ENCODE measurements around the gene URGCP.
"Not testable (repeated sequence)": the region's sequence is repeated elsewhere in the genome, so short reads cannot be mapped to it uniquely, and the experiment has no call there.

The URGCP gene

GRCh38 chr7:43902542-43903054 lies 3.8 kb downstream of the URGCP start:
- Histone ChIP-seq H3K36me3 (ENCODE audit: insufficient read depth, low read length) (no peaks in the 10 kb centered on the region), H3K9me3 (ENCODE audit: low read length) (no peaks in the 10 kb centered on the region), H2AFZ (ENCODE audit: low read depth, low read length) (no peak overlapping the region), H3K27me3 (ENCODE audit: insufficient read depth, low read length) (no peaks in the 10 kb centered on the region), H3K4me1 (ENCODE audit: insufficient read depth, low read length) (peaks cover 10% of the 10 kb centered on the region), H3K4me3 (ENCODE audit: low read length) (no peak overlapping the region)

- not testable (repeated sequence) for H3K4me1 ChIP-seq (ENCODE audit: insufficient read depth, low read length); H3K4me3 ChIP-seq (ENCODE audit: low read length); H2AFZ ChIP-seq (ENCODE audit: low read depth, low read length); H3K36me3 ChIP-seq (ENCODE audit: insufficient read depth, low read length); H3K9me3 ChIP-seq (ENCODE audit: low read length); H3K27me3 ChIP-seq (ENCODE audit: insufficient read depth, low read length)
Observed at GRCh38 chr7:43898571-43898970, 7.8 kb downstream of the URGCP start.

- Histone ChIP-seq H3K9me3 (ENCODE audit: low read length) (no peaks in the 10 kb centered on the region), H3K4me3 (ENCODE audit: low read length) (no peak overlapping the region), H2AFZ (ENCODE audit: low read depth, low read length) (no peak overlapping the region), H3K36me3 (ENCODE audit: insufficient read depth, low read length) (no peaks in the 10 kb centered on the region), H3K27me3 (ENCODE audit: insufficient read depth, low read length) (no peaks in the 10 kb centered on the region), H3K4me1 (ENCODE audit: insufficient read depth, low read length) (no peaks in the 10 kb centered on the region)
Observed at GRCh38 chr7:43895847-43896415, 10.5 kb downstream of the URGCP start.

- Histone ChIP-seq H3K9me3 (ENCODE audit: low read length) (no peaks in the 10 kb centered on the region), H3K4me3 (ENCODE audit: low read length) (no peak overlapping the region), H3K4me1 (ENCODE audit: insufficient read depth, low read length) (no peaks in the 10 kb centered on the region), H3K36me3 (ENCODE audit: insufficient read depth, low read length) (no peaks in the 10 kb centered on the region), H3K27me3 (ENCODE audit: insufficient read depth, low read length) (no peaks in the 10 kb centered on the region), H2AFZ (ENCODE audit: low read depth, low read length) (no peak overlapping the region)
Observed at GRCh38 chr7:43891069-43891955, 15.1 kb downstream of the URGCP start.

- Histone ChIP-seq H3K4me3 (ENCODE audit: low read length) (no peak overlapping the region), H3K36me3 (ENCODE audit: insufficient read depth, low read length) (peaks cover 6% of the 10 kb centered on the region), H3K27me3 (ENCODE audit: insufficient read depth, low read length) (no peaks in the 10 kb centered on the region), H3K9me3 (ENCODE audit: low read length) (no peaks in the 10 kb centered on the region), H3K4me1 (ENCODE audit: insufficient read depth, low read length) (no peaks in the 10 kb centered on the region), H2AFZ (ENCODE audit: low read depth, low read length) (no peak overlapping the region)
Observed at GRCh38 chr7:43890468-43890867, 15.9 kb downstream of the URGCP start.

GRCh38 chr7:43888993-43889945 lies 17.1 kb downstream of the URGCP start:
- Histone ChIP-seq H3K27me3 (ENCODE audit: insufficient read depth, low read length) (no peaks in the 10 kb centered on the region), H3K4me3 (ENCODE audit: low read length) (no peak overlapping the region), H2AFZ (ENCODE audit: low read depth, low read length) (no peak overlapping the region), H3K9me3 (ENCODE audit: low read length) (no peaks in the 10 kb centered on the region), H3K4me1 (ENCODE audit: insufficient read depth, low read length) (no peaks in the 10 kb centered on the region), H3K36me3 (ENCODE audit: insufficient read depth, low read length) (peaks cover 12% of the 10 kb centered on the region)

- H3K4me3 ChIP-seq (ENCODE audit: low read length), result no peak overlapping the region
- no peak overlapping the region for H2AFZ ChIP-seq (ENCODE audit: low read depth, low read length)
- H3K27me3 ChIP-seq (ENCODE audit: insufficient read depth, low read length), result no peaks in the 10 kb centered on the region
- H3K36me3 ChIP-seq (ENCODE audit: insufficient read depth, low read length), result peaks cover 39% of the 10 kb centered on the region
- H3K9me3 ChIP-seq (ENCODE audit: low read length), result no peaks in the 10 kb centered on the region
- no peaks in the 10 kb centered on the region for H3K4me1 ChIP-seq (ENCODE audit: insufficient read depth, low read length)
Observed at GRCh38 chr7:43884617-43885016, 21.8 kb downstream of the URGCP start.

- Histone ChIP-seq H3K4me1 (ENCODE audit: insufficient read depth, low read length) (no peaks in the 10 kb centered on the region), H3K9me3 (ENCODE audit: low read length) (no peaks in the 10 kb centered on the region), H3K36me3 (ENCODE audit: insufficient read depth, low read length) (peaks cover 43% of the 10 kb centered on the region)
Observed at GRCh38 chr7:43884209-43884608, 22.2 kb downstream of the URGCP start.

GRCh38 chr7:43880596-43880995 lies 25.8 kb downstream of the URGCP start:
- no peak overlapping the region for H2AFZ ChIP-seq (ENCODE audit: low read depth, low read length)
- H3K9me3 ChIP-seq (ENCODE audit: low read length), result no peaks in the 10 kb centered on the region
- no peaks in the 10 kb centered on the region for H3K27me3 ChIP-seq (ENCODE audit: insufficient read depth, low read length)
- H3K4me1 ChIP-seq (ENCODE audit: insufficient read depth, low read length), result no peaks in the 10 kb centered on the region
- H3K36me3 ChIP-seq (ENCODE audit: insufficient read depth, low read length), result peaks cover 66% of the 10 kb centered on the region
- no peak overlapping the region for H3K4me3 ChIP-seq (ENCODE audit: low read length)

More at GRCh38 chr7:43884209-43884608, 22.2 kb downstream of the URGCP start:
- Histone ChIP-seq H3K27me3 (ENCODE audit: insufficient read depth, low read length) (no peaks in the 10 kb centered on the region), H2AFZ (ENCODE audit: low read depth, low read length) (no peak overlapping the region), H3K4me3 (ENCODE audit: low read length) (no peak overlapping the region)

GRCh38 chr7:43879477-43879876 lies 26.9 kb downstream of the URGCP start:
- Histone ChIP-seq H3K4me3 (ENCODE audit: low read length) (no peak overlapping the region), H3K27me3 (ENCODE audit: insufficient read depth, low read length) (no peaks in the 10 kb centered on the region), H2AFZ (ENCODE audit: low read depth, low read length) (no peak overlapping the region), H3K9me3 (ENCODE audit: low read length) (no peaks in the 10 kb centered on the region), H3K4me1 (ENCODE audit: insufficient read depth, low read length) (no peaks in the 10 kb centered on the region), H3K36me3 (ENCODE audit: insufficient read depth, low read length) (peaks cover 66% of the 10 kb centered on the region)

GRCh38 chr7:43878867-43879266 lies 27.5 kb downstream of the URGCP start:
- H3K27me3 ChIP-seq (ENCODE audit: insufficient read depth, low read length), result no peaks in the 10 kb centered on the region

GRCh38 chr7:43877968-43878864 lies 28.2 kb downstream of the URGCP start:
- no peak overlapping the region for H2AFZ ChIP-seq (ENCODE audit: low read depth, low read length)
- no peak overlapping the region for H3K4me3 ChIP-seq (ENCODE audit: low read length)
- peaks cover 57% of the 10 kb centered on the region for H3K36me3 ChIP-seq (ENCODE audit: insufficient read depth, low read length)
- H3K9me3 ChIP-seq (ENCODE audit: low read length), result no peaks in the 10 kb centered on the region
- H3K4me1 ChIP-seq (ENCODE audit: insufficient read depth, low read length), result no peaks in the 10 kb centered on the region
- H3K27me3 ChIP-seq (ENCODE audit: insufficient read depth, low read length), result no peaks in the 10 kb centered on the region

More at GRCh38 chr7:43878867-43879266, 27.5 kb downstream of the URGCP start:
- H3K9me3 ChIP-seq (ENCODE audit: low read length), result no peaks in the 10 kb centered on the region
- no peak overlapping the region for H2AFZ ChIP-seq (ENCODE audit: low read depth, low read length)
- H3K4me3 ChIP-seq (ENCODE audit: low read length), result no peak overlapping the region
- peaks cover 60% of the 10 kb centered on the region for H3K36me3 ChIP-seq (ENCODE audit: insufficient read depth, low read length)
- H3K4me1 ChIP-seq (ENCODE audit: insufficient read depth, low read length), result no peaks in the 10 kb centered on the region
